Suppressor macrophage treated with lipopolysaccharide for 4 hours (primary cell): Measurements from ENCODE around the gene EPB41.

ENCODE experiments used
- DNase-seq: peaks from one replicate; pipeline ENCODE4 v3.0.0-alpha.2; 2020

EPB41 gene

DNA sequence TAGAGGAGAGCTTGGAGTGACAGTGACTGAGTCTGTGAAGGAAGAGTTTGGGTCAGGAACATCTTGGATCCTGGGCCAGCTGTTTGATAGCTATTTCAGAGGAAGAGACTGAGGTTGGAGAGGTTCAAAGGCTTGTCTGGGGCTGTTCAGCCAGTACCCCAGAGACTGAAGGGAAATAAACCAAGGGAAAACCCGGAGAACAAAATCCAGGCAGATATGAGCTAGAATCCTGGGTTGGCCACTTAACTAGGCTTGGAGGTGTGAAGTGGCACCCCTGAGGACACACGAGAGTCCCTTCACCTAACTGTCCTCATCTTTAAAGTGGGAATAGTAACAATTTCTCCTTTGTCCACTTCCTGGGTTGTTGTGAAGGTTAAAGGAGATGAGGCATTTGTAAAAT, 23.1 kb upstream of the EPB41 start:
- DNase-seq: no peak

GRCh38 chr1:28893403-28894102, 20.8 kb upstream of the EPB41 start:
- no peak for DNase-seq

DNA sequence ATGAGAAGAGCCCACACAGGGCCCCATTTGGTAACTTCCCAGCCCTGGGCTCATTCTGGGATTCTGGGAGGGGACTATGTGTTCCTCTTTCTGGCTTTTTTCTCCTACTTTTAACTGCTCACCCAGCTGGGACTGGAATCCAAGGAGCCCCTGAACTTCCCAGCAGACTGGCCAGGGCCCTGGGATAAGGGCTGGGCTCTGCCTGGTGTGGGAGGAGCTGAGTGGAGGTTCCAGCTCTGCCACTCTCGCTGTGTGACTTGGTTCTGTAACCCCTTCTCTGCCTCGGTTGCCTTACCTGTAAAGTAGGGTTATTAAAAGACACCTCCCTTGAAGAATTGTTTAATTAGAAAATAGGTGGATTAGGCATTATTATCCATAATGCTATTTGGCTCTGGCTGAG, 19.6 kb upstream of the EPB41 start:
- DNase-seq: no peak

DNA sequence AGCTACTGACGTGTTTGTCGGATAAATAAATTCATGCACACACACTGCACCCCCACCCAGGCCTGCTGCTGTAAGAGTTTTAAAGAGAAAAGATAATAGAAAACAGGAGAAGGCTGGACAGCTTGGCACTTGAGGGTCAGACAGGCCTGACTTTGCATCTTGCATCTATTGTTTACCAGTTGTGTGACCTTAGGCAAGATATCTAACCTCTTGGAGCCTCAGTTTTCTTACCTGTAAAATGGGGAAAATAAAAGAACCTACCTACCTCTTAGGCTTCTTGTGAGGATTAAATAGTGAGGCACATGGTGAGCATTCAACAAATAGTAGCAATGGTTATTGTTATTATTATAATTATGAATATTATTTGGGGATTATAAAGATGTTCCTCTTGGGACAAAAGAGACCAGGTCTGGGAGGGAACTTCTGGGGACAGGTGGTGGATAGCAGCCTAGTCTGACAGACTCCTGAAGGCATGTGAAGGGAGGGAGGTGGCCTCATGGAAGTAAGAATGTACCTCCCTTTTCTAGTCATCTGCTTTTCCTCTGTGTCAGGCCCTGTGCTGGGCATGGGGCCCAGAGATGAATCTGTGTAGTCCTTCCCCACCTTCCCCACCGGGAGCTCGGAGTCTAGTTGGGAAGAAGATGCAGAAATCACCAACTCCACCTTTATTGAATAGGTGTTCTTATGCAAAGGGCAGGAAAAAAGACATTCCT, 18.3 kb upstream of the EPB41 start:
- no peak for DNase-seq

DNA sequence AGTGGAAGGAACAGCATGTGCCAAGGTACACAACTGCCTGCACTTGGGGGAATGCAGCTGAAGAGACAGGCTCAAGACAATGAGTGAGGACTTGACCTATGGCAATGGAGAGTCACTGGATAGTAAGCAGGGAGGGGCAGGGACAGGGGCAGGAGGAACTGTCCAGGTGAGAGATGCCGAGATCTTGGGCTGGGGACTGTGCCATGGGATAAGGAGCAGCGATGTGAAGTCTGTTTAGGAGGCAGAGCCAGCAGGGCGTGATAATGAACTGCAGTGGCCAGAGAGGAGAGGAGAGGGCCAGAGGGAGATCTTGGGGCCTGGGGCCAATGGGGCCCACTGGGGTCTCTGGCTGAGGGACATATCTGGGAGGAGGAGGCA, 17.8 kb upstream of the EPB41 start:
- no peak for DNase-seq

DNA sequence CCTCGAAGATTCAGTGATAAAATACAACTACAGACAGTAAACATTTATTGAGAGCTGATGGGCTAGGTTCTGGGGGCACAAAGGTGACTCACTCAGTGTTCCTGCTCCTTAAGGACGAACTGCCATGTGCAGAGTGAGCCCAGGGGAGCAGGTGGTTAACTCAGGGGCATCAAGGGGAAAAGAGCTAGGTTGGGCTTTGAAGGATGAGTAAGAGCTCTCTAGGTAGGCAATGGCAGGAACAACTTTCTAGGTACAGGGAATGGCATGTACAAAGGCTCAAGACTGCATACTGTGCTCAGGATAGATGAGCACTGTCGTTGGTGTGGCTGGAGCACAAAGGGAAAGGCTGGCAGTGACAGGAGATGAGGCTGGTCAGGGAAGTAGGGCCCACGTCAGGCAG, 16.6 kb upstream of the EPB41 start:
- DNase-seq: no peak

DNA sequence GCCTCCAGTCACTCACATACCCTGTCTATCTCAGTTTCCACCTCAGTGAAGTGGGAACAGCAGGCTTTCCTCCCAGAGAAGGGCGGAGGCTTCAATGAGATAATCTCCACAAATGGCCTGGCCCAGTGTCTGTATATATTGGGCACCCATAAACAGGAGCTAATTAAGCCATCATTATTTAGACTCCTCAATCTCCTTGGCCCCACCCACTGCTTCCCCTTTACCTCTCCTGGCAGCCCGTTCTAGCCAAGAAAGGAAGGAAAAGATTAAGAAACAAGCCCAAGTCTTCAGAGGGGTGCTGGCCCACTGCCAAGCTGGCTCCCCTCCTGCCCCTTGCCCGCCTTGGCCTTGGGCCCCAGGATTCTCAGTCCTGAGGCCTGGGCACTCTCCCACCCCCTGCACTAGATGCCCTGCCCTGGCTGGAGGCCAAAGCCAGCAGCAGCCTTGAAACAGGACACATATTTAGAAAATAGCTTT, 15.9 kb upstream of the EPB41 start:
- DNase-seq: no peak

- no peak for DNase-seq
These were observed 15.1 kb upstream of the EPB41 start for GRCh38 chr1:28899267-28899666.

DNA sequence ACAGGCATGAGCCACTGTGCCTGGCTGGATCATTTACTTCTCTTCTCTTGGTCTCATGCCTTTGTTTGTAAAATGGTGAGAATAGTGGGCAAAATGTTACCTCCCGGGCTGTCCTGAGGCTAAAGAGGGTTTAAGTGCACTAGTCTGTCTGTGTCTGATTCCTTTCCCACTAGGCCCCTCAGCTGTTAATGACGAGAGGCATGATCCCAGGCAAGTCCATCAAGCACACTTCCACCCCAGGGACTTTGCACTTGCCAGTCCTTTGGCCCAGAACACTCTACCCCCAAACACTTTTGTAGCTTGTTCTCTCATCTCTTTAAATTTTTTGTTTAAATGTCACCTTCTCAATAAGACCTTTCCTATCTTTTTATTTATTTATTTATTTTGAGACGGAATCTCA, 13.8 kb upstream of the EPB41 start:
- no peak for DNase-seq

- no peak for DNase-seq
These were observed 11.6 kb upstream of the EPB41 start for GRCh38 chr1:28902738-28903137.

DNA sequence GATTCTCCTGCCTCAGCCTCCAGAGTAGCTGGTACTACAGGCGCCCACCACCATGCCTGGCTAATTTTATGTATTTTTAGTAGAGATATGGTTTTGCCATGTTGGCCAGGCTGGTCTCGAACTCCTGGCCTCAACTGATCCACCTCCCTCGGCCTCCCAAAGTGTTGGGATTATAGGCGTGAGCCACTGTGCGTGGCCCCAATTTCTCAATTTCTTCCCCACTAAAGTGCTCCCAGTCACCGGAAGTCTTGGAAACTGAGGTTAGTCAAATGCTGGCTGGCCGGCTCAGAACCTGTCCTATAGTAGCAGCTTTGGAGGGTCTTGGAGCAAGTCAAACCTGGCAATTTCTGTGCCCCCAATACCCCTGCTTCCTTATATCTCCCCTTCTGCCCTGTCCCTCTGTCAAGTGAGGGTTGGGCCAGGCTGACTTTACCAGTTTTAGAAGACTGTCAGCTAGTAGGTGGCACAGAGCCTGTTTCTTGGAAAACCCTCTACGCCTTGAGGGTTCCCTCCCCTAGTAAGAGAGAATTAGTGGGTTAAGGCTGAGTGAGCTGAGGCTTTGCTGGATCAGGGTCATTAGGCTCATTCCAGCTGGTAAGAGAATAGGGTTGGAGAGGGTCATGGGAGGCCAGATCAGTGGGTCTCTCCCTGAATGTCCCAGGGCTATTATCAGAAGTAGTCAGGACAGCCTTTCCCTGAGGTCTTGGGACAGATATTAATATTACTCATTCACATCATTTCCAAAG, 8.3 kb upstream of the EPB41 start:
- DNase-seq: no peak

DNA sequence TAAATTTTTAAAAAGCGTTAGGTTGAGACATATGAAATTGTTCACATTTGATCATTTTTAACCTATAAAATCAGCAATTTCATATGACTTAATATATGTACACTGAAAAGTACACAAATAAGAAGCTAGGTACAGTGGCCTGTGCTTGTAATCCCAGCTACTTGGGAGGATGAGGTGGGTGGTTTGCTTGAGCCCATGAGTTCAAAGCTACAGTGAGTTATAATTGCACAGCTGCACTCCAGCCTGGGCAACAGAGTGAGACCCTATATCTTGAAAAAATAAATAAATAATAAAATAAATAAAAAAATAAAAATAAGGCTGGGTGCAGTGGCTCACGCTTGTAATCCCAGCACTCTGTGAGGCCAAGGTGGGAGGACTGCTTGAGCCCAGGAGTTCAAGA, 5.2 kb upstream of the EPB41 start:
- no peak for DNase-seq

GRCh38 chr1:28910379-28911115, 3.8 kb upstream of the EPB41 start:
- DNase-seq: no peak

DNA sequence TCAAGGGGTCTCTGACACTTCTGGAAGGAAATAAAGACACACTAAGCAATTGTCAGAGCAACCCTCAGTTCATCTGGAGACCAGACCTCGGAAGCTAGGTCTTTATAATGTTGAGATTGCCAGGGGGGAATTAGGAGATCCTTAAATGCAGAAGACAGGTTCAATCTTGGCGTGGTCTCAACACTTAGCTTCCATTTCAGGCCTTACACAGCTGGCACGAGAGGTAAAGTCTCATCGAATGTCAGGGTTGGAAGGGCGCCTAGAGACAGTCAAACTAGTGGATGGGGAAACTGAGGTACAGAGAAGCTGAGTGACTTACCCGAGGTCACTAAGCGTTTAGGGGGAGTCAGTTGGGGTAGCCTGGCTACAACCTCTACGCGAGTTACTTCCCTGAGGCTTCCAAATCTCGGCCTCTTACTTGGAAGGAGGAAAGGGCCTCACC, 562 bp upstream of the EPB41 start:
- no peak for DNase-seq

DNA sequence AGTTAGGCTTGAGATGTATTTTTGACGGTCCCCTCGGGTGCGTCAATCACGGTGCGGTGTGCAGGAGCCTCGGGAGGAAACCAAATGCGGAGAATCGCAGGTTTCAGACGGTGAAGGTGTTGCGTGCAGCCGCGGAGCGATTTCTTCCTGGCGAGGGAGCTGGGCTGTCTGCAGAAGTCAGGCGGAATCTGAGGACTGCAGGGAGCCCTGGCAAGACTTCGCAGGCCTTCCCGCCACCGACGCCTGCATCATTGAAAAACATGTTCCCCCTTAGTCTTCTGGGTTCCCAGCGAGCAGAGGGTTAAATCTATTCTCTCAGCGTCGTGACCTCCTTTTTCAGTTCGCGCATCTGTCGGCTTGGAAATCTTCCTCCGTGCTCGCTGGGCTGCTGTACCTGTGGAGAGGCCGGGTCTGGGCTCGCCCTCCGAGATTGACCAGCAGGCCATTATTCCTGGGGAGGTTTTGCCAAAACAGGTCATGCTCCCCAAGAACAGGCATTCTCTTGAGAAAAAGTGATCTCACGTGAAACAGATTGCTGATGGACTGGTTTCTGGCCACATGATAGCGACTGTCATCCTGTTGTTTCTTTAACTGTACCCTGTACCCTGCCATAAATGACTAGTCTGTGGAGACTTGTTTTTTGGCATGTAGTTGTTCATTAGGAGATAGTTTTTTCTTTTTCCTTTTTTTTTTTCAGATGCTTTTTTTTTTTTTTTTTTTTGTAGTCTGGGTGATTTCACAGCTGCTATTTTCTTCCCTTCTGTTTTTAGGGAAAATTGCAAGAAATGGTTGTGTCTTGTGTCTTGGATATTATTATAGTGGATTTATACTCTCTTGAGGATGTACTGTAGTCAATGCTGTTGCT, 894 bp downstream of the EPB41 start:
- no peak for DNase-seq

DNA sequence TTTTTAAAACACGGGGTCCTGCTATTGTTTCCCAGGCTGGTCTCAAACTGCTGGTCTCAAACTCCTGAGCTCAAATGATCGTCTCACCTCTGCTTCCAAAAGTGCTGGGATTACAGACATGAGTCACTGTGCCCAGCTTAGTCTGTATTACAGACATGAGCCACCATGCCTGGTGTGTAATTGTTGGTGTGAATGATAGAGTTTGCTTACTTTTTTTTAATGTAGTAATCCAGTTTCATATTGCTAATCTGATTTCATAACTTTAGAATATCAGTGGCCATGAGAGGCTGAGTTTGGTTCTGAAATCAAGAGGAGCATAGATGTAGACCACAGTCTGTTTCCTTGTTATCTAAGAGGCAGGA, 3.4 kb downstream of the EPB41 start:
- DNase-seq: no peak

- DNase-seq: no peak
These were observed 7.0 kb downstream of the EPB41 start for GRCh38 chr1:28921286-28921869.

GRCh38 chr1:28925350-28925891, 11.1 kb downstream of the EPB41 start:
- DNase-seq: no peak

DNA sequence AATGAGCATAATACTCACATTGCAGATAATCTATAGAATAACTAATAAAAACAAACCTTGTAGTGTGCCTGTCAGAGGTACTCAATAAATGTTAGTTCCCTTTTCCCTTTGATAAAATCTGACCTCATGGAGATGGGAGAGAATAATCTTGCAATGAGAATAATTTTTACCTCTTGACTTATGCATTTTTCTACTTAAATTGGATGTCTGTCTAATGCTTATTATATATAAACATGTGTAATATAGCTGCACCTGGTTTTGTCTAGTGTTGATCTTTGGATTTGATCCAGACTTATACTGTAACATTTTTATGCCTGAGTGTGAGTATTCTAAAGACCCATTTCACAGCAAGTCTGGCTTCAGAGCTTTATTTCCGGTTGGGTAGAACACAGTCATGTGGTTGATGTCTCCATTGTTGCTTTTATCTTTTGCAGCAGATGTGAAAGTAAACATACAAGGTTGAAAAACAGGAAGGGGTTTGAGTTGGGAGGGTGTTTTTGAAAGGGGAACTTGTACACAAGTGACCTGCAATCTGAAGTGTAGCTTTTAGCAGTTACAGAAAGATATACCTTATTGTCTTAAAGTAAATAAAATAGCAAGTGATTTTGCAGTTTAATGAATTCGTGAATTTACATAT, 12.4 kb downstream of the EPB41 start:
- DNase-seq: peak; percentile 77

- DNase-seq: no peak
These were observed 12.9 kb downstream of the EPB41 start for GRCh38 chr1:28927266-28927647.
